ENCODE results near the gene RELA.

RELA gene

DNA sequence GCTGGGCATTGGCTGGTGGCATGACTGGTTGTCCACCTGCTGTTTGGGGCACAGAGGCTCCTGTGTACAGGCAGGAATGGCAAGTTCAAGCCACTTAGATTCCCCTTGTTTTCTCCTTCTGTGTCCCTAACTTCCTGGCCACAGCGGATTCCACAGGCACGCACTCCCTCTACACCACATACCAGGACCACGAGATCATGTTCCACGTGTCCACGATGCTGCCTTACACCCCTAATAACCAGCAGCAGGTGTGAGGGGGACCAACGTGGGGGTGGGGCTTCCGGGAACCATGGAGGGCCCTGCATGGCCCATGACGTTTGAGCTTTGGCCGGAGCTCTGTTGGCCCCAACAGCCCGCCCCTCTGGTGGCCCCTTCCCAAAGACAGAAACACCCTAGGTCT lies 17.0 kb downstream of the RELA start:
- no peaks in the 10 kb centered on the region for H3K9me3 Mint-ChIP-seq
- no peak for TF ChIP-seq CTCF (IDR thresholded peaks at IDR 0.05; ENCODE audit: unreplicated experiment in 3 of 3)
- H3K27ac Mint-ChIP-seq: peak overlapping the region in 1 of 3 experiments; percentile 26
- peaks cover 15% of the 10 kb centered on the region for H3K4me1 Mint-ChIP-seq
- H3K36me3 Mint-ChIP-seq (ENCODE audit: low read depth): no peaks in the 10 kb centered on the region
- H3K4me3 Mint-ChIP-seq: no peak overlapping the region
- H3K27me3 Mint-ChIP-seq (ENCODE audit: low read depth): no peaks in the 10 kb centered on the region

DNA sequence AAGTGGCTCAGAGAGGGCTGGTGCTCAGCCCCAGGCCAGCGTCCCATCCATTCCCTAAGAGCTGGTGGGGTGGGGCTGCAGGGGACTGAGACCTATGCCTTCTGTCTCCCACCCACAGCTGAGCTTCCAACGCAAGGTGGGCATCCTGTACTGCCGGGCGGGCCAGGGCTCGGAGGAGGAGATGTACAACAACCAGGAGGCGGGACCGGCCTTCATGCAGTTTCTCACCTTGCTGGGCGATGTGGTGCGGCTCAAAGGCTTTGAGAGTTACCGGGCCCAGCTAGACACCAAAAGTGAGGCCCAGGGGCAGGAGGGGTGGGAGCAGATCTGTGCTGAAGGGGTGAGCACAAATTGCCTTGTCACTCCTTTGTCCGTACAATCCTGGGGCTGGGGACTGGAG lies 17.9 kb downstream of the RELA start:
- no peaks in the 10 kb centered on the region for H3K36me3 Mint-ChIP-seq (ENCODE audit: low read depth)
- no peaks in the 10 kb centered on the region for H3K27me3 Mint-ChIP-seq (ENCODE audit: low read depth)
- H3K9me3 Mint-ChIP-seq: no peaks in the 10 kb centered on the region
- TF ChIP-seq CTCF (IDR thresholded peaks at IDR 0.05; ENCODE audit: unreplicated experiment in 3 of 3): no peak
- H3K4me1 Mint-ChIP-seq: peaks cover 15% of the 10 kb centered on the region
- no peak overlapping the region for H3K4me3 Mint-ChIP-seq
- no peak overlapping the region for H3K27ac Mint-ChIP-seq

- Mint-ChIP-seq H3K4me1 (peaks cover 16% of the 10 kb centered on the region), H3K4me3 (no peak overlapping the region), H3K27me3 (ENCODE audit: low read depth) (no peaks in the 10 kb centered on the region), H3K9me3 (no peaks in the 10 kb centered on the region), H3K36me3 (ENCODE audit: low read depth) (no peaks in the 10 kb centered on the region), H3K27ac (no peak overlapping the region)
- TF ChIP-seq CTCF (IDR thresholded peaks at IDR 0.05; ENCODE audit: unreplicated experiment in 3 of 3): no peak
Measured at GRCh38 chr11:65643971-65644370, 18.7 kb downstream of the RELA start.

GRCh38 chr11:65642014-65642671 lies 20.6 kb downstream of the RELA start:
- Mint-ChIP-seq H3K27me3 (ENCODE audit: low read depth) (no peaks in the 10 kb centered on the region), H3K4me3 (no peak overlapping the region), H3K4me1 (peaks cover 20% of the 10 kb centered on the region), H3K9me3 (no peaks in the 10 kb centered on the region), H3K27ac (peak overlapping the region in 1 of 3 experiments; percentile 39), H3K36me3 (ENCODE audit: low read depth) (peaks cover 3% of the 10 kb centered on the region)
- no peak for TF ChIP-seq CTCF (IDR thresholded peaks at IDR 0.05; ENCODE audit: unreplicated experiment in 3 of 3)

DNA sequence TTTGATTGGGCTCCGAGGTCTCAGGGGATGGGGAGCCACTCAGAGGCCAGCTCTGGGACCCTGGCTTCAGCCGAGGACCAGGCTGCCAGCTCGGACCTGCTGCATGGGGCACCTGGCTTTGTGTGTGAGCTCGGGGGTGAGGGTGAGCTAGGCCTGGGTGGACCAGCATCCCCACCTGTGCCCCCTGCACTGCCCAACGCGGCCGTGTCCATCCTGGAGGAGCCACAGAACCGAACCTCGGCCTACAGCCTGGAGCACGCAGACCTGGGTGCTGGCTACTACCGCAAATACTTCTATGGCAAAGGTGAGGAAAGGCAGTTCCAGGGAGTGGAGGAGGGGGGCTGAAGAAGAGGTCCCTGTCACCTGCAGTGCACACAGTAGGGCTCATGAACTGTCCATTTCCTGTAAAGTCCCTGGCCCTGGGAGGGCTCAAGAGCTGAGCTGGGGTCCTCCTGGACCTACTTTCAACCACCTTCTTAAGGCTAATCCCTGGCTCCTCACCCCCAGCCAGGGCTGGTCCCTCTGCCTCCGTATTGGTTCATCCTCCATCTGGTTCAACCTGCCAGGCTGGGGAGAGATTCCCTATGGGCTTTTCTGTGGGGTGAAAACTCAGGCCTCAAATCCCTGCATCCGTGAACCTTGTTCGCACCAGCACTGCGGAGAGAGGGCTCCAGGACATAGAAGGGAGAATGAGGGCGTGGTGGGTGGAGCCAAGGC lies 21.3 kb downstream of the RELA start:
- TF ChIP-seq CTCF (IDR thresholded peaks at IDR 0.05; ENCODE audit: unreplicated experiment in 3 of 3): no peak
- Mint-ChIP-seq H3K4me3 (peak overlapping the region in 1 of 3 experiments; percentile 14), H3K9me3 (no peaks in the 10 kb centered on the region), H3K4me1 (peaks cover 20% of the 10 kb centered on the region), H3K36me3 (ENCODE audit: low read depth) (peaks cover 4% of the 10 kb centered on the region), H3K27ac (peak overlapping the region in 1 of 3 experiments; percentile 39), H3K27me3 (ENCODE audit: low read depth) (no peaks in the 10 kb centered on the region)

Data from nephron (organoid).